HG03045 (cell line): ENCODE measurements around the gene TECR.
"Not testable (repeated sequence)": the region's sequence is repeated elsewhere in the genome, so short reads cannot be mapped to it uniquely, and the experiment has no call there.

Source experiments
- ATAC-seq: cut with Tn5 transposase; IDR thresholded peaks from one replicate; pipeline ENCODE4 v1.9.1; 2021; ENCODE audit warnings: mild to moderate bottlenecking, moderate library complexity; ENCODE audit not compliant: unreplicated experiment

TECR gene, protein sequence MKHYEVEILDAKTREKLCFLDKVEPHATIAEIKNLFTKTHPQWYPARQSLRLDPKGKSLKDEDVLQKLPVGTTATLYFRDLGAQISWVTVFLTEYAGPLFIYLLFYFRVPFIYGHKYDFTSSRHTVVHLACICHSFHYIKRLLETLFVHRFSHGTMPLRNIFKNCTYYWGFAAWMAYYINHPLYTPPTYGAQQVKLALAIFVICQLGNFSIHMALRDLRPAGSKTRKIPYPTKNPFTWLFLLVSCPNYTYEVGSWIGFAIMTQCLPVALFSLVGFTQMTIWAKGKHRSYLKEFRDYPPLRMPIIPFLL

DNA sequence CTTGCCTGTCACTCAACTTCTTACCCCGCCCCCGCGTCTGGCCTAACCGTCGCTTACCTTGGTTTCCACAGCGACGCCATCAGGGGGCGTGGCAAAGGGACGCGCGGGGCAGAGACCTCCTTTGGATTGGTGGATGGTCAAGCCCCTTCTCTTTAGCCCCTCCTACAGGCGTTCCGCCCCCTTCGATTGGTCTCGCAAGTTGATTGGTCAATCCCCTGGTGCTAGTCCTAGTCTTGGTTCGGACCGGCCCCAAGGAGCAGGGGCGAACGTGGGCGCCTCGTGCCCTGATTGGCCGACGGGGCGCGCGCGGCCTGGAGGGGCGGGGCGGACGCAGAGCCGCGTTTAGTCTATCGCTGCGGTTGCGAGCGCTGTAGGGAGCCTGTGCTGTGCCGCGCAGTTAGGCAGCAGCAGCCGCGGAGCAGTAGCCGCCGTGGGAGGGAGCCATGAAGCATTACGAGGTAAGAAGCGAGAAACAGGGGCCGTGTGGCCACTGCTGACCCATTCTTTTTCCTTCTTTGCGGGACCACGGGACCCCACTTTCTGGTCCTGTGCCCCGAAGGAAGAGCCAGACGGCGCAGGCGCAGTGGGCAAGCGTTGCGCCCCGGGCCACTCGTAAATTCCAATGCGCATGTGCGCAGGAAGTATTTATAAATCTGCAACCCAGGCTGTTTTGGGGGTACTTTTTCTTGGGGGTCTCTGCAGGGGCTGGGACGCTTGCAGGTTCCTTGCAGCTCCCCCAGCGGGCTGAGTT is at the start of gene TECR:
Gene TECR, plus strand, starts transcription at position 341 of the 751 bp plus-strand sequence. Its CDS starts 103 bp downstream, at position 444.
- peak; percentile 96 for ATAC-seq

DNA sequence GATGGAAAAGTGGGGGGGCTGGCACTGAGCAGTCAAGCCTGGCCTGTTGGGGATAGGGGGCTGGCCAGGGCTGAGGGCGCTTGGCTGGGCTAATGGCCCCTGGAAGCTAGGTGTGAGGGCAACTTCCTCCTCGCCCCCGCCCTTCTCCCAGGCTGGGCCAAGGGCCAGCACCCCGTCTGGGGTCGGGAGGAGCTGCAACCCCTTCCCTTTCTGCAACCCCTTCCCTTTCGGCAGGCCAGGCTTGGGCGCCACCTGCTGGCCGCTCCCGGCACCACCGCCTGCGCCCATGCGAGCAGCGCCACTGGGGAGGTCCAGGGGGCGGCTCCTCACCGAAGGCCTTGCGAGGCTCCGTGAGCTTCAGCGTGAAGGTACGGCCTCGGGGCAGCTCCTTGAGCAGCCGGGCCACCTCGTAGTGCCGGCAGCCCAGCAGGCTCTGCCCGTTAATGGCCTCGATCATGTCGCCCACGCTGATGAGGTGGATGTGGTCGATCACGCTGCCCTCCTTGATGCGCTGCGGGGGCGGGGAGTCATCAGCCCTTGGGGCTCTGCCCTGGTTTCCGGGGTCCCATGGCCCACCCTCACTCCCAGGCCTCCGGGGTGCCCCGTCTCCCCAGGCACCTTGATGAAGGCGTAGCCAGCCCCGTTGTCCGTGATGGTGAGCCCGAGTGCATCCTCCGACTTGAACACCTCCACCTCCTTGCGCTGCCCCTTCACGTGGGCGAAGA is 49.3 kb upstream of the TECR start:
- no peak for ATAC-seq

DNA sequence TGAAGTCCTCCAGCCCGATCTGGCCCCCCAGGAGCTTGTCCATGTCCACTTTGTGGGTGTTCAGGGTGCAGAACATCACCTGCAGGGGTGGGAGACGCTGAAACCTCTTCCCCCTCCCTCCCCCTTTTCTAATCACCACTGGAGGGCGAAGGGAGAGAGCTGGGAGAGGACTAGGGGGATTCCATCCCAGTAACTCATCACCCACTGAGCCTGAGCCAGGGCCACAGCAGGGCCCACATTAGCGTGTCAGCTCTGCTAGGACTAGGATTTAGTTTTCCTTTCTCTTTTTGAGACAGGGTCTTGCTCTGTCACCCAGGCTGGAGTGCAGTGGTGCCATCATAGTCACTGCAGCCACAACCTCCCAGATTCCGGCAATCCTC is 48.7 kb upstream of the TECR start:
- no peak for ATAC-seq

DNA sequence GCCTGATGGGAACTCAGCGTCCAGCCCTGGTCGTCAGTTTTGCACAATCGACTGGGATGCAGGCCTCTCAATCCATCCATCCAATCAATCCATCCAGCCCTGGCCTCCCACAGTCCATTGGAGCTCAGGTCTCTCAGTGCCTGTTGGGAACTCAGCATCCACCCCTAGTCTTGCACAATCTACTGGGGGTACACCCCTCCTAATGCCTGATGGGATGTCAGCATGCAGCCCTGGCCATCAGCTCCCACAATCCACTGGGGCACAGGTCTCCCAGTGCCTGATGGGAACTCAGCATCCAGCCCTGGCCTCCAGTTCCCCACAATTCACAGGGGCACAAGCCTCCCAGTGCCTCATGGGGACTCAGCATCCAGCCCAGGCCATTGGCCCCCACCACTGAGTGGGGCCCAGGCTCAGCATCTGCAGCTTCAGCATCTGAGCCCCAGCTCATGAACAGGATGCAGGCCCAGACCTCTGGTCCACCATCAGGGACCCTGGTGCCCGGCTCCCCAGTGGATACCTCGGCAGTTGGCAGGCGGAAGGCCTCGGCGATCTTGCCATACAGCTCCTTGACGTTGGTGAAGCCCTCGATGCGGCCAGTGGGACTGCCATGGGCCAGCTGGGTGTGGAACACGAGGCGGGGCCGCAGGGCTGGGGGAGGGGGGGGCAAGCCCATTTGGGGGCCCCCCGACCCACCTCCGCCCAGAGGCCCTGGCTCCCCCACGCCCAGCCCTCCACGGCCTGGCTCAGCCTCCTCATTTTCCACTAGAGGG is 47.0 kb upstream of the TECR start:
- ATAC-seq = no peak

DNA sequence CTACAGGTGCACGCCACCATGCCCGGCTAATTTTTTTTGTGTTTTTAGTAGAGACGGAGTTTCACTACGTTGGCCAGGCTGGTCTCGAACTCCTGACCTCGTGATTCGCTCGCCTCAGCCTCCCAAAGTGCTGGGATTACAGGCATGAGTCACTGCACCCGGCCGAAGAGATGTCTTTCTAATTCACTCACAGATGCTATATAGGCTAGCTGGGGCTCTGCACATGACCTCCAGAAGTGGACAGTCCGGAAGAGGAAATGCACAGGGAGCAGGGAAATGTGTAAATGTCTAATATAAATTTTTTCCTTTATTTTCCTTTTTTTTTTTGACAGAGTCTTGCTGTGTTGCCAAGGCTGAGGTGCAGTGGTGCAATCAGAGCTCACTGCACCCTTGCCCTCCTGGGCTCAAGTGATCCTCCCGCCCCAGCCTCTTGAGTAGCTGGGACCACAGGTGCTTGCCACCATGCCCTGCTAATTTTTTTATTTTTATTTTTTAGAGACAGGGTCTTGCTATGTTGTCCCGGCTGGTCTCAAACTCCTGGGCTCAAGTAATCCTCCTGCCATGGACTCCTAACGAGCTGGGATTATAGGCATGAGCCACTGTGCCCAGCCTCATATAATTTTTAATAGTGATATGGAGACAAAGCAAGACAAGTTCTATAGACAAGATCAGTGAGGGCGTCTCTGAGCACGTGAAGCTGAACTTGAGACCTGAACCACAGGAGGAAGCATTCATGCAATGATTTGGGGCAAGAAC is 41.8 kb upstream of the TECR start:
- ATAC-seq = no peak

DNA sequence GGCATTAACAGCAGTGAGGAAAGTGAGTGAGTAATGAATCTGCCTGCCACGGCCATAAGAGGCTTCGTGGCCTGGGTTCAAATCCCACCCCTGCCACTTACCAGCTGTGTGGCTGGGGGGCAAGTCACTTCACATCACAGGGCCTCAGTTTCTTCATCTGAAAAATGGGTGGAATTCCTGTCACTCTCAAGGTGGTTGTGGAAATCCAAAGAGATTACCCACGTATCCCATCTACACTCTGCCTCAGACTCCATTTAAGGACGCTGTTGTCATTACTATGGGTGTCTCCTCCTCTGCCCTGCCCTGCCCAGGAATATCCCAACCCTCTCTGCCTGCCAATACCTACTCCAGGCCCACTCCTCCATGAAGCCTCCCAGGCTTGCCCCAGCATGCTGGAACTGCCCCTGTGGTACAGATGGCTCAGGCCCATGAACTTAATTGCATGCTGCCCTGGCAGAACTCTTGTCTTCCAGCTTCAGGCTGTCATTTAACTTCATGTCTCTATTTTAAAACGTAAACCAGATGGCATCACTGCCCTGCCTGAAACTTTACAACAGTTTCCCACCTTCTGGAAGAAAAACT is 36.5 kb upstream of the TECR start:
- ATAC-seq = no peak

DNA sequence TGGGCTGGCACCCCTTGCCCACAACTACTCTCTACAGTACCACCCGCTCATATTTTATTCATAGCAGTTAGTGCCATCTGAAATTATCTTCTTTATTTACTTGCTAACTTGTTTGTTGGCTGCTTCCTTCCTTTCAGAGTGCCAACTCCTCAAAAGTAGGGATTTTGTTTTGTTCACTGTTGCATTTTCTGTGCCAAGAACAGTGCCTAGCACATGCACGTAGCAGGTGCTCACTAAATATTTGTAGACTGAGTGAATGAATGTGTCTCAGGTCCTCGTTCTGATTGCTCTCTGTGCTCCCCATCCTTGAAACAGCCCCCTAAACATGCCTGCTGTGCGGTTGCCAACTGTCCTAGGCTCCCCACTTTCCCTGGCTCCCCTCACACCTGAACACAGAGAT is 35.0 kb upstream of the TECR start:
- no peak for ATAC-seq

DNA sequence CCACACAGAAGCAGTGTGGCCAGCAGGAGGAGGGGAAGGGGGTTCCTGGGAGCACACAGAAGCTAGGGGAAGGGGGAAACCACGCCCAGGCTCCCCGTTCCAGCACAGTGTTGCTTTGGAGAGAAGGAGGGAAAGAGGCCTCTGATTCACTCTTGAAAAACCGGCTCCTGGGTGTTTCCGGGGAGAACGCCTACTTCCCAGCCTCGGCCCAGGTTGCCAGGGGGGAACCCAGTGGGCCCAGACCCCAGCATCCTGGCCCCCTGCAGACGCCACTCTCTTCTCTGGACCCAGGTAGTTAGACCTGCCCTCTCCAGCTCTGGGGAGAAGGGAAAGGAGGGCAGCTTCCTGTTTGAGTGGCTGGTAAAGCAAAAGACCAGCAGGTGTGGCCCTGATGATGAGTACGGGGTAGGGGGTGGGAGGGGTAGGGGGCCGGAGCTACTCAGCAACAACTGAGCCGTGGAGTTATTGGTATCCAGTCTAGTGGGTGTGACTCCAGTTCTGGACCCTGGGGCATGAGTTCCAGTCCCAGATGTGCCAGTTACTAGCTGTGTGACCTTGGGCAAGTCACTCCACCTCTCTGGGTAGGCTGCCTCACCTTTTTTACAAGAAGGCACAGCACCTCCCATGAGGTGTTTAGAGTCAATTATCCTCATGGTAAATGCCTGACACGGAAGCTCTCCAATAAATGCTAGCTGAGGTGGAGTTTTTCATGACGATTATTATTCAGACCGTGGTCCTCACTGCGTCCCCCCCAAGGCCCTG is 34.3 kb upstream of the TECR start:
- no peak for ATAC-seq

DNA sequence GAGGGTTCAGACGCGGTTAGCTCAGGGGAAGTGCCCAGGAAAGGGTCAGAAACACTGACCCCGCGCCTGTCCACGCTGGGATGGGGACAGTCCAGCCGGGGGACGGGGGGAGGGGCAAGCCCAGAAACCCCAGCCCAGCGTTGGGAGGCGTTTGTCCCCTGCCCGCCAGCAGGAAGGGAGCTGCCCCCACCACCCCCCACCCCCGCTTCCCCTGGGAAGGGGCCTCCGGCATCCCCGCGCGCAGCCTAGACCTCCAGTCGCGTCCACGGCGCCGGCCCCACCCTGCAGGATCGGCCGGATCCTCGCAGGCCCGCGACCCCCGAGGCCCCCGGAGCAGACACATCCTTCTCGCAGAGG is 33.7 kb upstream of the TECR start:
- peak; percentile 25 for ATAC-seq

DNA sequence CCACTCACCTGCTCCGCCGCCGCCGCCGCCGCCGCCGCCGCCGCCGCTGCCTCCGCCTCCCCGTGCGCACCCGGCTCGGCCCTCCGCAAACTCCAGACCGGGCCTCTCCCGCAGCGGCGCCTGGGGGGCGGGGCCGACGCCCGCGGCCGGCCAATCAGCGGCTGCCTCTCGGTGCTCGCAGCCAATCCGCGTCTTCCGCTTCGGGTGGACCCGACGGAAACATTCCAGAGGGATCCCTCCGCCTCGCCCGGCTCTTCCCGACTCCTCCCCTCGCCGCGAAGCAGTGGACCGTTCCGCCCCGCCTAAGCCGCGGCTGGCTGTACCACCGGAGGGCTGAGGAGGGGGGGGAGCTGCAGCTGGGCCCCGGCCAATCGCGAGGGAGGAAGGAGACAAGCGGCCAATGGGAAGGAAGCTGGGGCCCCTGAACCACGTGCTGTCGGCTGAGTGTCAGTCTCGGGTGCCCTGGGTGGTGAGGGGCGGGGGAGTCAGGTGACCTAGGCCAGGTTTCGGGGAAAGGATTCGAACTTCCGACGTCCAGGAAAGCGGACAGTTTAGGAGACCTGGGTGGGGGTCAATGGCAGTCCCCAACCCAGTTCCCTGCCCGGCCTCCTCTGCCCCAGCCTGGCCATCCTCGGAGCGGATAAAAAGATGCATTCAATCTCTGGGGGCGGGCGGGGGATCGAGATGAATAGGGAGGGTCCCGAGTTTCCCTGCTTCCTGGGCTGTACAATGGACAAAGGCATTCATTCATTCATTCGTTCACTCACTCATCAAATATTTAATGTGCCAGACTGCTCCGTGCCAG is 33.2 kb upstream of the TECR start, which contains the start of gene GIPC1:
Gene GIPC1, minus strand, starts transcription at position 99 of the 805 bp plus-strand sequence. CDS start 13,151 bp downstream, outside the sequence.
- peak; percentile 71 for ATAC-seq

DNA sequence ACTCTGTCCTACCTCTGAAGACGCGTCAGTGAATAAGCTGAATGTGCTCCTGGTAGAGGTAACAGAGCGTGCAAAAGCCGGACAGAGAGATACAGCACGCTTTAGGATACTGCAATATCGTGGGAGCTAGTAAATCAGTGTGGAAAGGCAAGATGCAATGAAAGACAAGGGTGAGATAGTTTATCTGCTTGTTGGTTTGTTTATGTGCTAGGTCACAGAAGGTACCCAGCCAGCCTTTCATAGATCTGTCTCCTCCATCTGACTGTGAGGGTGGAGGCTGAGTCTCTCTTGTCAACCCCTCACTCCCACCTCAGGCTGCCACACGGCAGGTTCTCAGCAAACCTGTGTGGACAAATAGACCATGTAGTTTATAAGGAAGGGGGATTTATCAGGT is 32.6 kb upstream of the TECR start:
- ATAC-seq = no peak

DNA sequence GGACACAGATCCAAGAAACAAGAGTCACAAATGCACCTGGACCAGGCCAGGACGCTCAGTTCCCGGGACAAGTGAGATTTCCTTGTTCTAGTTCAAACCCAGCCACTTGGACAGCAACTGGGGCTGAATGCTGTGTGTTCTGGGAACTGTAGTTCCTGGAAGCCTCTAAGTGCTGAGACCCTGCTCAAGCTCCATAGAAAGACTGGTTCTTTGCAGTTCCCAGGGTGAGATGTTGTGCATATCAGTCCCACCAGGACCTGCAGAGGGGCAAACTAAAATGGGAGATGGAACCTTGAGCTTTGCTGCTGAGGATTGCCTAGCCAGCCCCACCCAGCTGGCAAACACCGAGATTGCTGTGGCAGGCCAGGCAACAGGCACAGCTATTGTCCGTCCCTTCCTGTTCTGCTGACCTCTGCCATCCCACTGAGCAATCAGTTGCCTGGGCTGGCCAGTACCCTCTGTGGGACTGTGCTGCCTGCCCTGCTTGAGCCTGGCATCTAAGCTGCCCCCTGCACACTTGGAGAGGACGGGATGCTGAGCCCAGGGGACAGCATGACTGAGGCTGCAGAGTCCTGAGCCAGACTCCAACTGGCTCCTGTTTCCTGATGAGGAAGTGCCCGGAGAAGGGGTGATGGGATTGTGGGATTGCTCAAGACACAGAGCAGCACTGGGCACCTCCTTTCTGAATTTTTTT is 32.0 kb upstream of the TECR start:
- no peak for ATAC-seq

DNA sequence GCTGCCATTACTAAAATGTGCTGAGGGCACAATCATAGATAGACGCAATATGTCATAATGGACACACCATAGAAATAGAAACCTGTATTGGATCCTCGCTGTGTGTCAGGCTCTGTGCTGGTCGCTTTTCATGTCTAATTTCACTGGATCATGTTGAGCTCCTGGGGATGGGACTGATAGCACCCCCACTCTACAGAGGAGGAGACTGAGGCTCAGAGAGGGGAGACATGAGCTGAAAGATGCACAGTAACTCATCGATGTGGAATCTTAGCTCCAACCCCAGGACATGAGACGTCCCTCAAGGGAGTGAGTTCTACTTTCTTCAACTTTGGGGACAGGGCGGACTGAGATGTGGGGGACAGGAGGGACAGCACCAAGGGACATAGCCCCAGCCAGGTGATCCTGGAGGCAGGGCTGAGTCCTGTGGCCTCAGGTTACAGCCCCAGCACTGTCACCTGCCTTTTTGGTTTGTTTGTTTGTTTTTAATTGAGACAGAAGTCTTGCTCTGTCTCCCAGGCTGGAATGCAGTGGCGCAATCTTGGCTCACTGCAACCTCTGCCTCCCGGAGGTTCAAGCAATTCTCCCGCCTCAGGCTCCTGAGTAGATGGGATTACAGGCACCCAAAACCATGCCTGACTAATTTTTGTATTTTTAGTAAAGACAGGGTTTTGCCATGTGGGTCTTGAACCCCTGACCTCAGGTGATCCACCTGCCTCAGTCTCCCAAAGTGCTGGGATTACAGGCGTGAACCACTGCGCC is 26.9 kb upstream of the TECR start:
- no peak for ATAC-seq

DNA sequence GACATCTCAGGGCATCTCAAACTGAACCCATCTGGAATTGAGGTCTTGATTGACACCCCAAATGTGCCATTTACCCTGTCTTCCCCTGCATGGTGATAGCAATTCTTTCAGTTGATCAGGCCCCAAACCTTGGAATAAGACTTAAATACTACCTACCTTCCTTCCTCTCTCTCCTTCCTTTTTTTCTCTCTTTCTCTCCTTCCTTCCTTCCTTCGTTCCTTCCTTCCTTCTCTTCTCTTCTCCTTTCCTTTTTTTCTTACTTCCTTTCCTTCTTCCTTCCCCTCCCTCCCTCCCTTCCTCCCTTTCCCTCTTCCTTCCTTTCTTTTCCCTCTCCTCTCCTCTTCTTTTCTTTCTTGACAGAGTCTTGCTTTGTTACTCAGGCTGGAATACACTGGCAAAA is 26.1 kb upstream of the TECR start:
- ATAC-seq = no peak

DNA sequence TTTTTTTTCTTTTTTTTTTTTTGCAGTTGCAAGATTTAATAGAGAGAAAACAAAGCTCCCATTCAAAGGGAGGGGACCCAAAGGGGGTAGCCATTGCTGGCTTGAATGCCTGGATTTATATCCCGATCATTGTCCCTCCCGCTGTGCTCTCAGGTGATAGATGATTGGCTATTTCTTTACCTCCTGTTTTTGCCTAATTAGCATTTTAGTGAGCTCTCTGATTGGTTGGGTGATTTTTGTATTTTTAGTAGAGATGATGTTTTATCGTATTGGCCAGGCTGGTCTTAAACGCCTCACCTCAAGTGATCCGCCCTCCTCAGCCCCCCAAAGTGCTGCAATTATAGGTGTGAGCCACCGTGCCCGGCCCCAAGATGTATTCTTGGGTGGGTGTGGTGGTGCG is 24.8 kb upstream of the TECR start:
- not testable (repeated sequence) for ATAC-seq

DNA sequence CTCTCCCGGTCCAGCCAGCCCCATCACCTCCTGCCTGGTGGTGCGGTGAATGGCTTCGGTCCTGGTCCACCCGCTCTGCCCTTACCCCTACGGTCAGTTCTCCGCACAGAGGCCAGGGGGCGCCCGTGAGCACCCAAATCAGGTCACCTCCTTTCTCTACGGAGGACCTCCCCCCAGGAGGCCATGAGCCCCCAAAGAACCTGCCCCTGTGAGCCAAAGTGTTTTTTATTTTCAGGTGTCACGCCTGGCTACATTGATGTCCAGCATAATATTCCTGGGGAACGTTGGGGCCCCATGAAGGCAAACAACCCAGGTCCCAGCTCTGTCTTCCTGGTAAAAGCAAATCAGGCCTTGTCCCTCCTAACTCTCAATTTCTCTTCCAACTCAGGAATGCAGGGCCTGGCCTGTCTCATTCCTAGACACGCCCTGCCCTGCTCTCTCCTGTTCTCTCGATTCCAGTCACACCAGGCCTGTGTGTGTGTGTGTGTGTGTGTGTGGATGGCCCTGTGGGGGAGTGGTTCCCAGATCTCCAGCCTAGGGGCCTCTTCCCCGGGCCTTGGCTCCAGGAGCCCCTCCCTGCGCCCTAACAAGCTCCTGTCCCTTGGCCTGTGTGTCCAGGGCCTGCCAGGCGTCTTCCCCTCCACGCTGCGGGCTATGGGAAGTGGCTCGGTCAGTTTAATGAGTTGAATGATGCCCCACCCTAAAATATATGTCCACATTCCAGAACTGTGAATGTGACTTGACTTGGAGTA is 23.7 kb upstream of the TECR start:
- ATAC-seq = no peak
